Kidney epithelial cell (primary cell): ENCODE measurements around the gene CLK3. TPM values are rescaled to one million over a fixed set of nuclear protein-coding genes. Genes with fewer than 3 reads are reported as not detected.

Experiments
- DNase-seq: peaks from one replicate; pipeline ENCODE4 v3.0.0-alpha.2; 2010; ENCODE audit warnings: low read depth
- H3K27me3 ChIP-seq: 2 replicates; pipeline ENCODE4 v1.6.0; 2011; ENCODE audit warnings: low read length; ENCODE audit not compliant: control insufficient read depth, insufficient read depth
- H3K36me3 ChIP-seq: 2 replicates; pipeline ENCODE4 v1.5.1; 2011; ENCODE audit warnings: low read length; ENCODE audit not compliant: control insufficient read depth, insufficient read depth
- H3K4me3 ChIP-seq: 2 replicates; pipeline ENCODE4 v1.5.1; 2011; ENCODE audit warnings: low read depth, mild to moderate bottlenecking, control low read depth, low read length
- total RNA-seq: library from RNA; depleted of rRNA; stranded (reverse); fragments of >200 nt; gene quantifications from 2 replicates; pipeline ENCODE4 v1.2.3, GENCODE V29; 2015
- TF ChIP-seq, protein P1 (sequence below): IDR thresholded peaks from 2 replicates; pipeline ENCODE4 v1.5.1; 2011; ENCODE audit warnings: mild to moderate bottlenecking, moderate library complexity, low read length, control low read depth, inconsistent platforms; ENCODE audit not compliant: insufficient read depth, poor library complexity, severe bottlenecking

Gene CLK3
- total RNA-seq, 1 donor from 2014 or later: 104 TPM

DNA sequence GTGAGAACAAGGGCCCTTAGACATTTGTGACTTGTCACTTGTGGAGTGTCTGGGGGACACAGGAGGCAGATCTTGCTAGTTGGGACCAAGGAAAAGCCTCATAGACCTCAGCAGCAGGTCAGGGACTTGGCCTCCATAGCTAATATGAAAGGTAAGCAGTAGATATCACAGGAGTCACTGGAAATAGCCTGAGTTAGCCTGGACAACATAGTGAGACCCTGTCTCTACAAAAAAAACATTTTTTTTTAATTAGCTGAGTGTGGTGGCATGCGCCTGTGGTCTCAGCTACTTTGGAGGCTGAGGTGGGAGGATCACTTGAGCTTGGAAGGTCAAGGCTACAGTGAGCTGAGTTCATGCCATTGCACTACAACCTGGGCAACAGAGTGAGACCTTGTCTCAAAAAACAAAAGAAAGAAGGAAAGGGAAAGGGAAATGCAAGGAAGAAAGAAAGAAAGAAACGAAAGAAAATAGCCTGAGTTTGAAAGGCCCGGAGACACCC is 37.1 kb upstream of the CLK3 start:
- no peak overlapping the region for H3K4me3 ChIP-seq
- no peaks in the 10 kb centered on the region for H3K27me3 ChIP-seq
- H3K36me3 ChIP-seq: no peaks in the 10 kb centered on the region
- TF ChIP-seq, protein P1, sequence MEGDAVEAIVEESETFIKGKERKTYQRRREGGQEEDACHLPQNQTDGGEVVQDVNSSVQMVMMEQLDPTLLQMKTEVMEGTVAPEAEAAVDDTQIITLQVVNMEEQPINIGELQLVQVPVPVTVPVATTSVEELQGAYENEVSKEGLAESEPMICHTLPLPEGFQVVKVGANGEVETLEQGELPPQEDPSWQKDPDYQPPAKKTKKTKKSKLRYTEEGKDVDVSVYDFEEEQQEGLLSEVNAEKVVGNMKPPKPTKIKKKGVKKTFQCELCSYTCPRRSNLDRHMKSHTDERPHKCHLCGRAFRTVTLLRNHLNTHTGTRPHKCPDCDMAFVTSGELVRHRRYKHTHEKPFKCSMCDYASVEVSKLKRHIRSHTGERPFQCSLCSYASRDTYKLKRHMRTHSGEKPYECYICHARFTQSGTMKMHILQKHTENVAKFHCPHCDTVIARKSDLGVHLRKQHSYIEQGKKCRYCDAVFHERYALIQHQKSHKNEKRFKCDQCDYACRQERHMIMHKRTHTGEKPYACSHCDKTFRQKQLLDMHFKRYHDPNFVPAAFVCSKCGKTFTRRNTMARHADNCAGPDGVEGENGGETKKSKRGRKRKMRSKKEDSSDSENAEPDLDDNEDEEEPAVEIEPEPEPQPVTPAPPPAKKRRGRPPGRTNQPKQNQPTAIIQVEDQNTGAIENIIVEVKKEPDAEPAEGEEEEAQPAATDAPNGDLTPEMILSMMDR: no peak
- no peak for DNase-seq

DNA sequence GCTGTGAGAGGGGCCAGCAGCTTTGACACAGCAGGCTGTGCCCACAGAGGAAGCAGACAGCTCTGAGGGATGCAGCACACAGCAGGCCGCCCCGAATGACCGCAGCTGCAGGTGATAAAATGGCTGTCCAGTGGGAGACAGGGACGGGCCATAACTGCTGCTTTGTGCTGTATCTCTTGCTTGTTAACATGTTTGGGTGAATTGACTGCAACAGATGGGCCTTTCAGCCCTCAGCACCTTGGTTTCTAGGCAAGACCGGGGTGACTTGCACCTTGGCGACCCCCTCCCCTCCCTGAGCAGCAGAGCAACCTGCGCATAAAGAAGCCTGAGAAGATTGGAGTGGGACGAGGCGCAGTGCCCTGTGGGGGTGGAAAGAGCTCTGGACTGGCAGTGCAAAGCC is 36.6 kb upstream of the CLK3 start:
- Histone ChIP-seq H3K27me3 (no peaks in the 10 kb centered on the region), H3K36me3 (no peaks in the 10 kb centered on the region), H3K4me3 (no peak overlapping the region)
- TF ChIP-seq, protein P1: no peak
- DNase-seq: no peak

DNA sequence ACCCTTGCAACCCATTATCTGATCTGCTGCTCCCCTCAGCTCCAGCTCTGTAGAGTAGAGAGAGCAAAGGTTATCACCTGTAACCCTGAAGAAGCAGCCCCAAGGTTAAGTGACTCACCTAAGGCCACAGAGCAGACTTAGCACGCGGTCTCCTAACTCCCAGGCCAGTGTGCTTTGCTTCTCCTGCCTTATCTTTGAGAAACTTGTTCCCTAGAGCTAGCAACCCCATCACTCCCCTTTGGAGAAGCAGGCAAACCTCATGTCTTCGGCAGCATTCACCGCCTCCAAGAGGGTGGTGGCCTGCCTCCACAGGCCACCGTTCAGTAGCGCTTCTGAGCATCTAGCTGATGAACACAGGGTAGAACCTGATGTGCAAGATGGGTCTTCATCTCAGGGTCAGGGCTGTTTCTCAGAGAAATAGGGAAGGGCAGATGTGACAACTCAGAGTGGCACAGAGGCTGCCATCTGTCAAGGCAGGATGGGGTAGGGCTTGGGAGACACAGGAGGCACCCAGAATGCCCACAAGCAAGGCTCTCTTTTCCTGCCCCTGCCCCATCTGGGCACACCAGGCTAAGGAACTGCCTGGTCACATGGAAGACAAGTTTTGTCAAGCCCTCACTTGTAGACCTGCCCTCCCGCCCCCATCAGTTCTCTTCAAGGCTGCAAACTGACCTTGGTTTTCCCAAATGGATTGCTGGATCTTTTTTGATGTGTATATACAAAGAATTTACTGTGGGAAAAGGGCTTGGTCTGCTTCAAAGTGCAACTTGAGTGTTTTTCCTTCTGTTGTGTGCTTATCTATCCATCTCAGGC is 34.9 kb upstream of the CLK3 start:
- Histone ChIP-seq H3K27me3 (no peaks in the 10 kb centered on the region), H3K36me3 (no peaks in the 10 kb centered on the region), H3K4me3 (no peak overlapping the region)
- DNase-seq: no peak
- TF ChIP-seq, protein P1: no peak

DNA sequence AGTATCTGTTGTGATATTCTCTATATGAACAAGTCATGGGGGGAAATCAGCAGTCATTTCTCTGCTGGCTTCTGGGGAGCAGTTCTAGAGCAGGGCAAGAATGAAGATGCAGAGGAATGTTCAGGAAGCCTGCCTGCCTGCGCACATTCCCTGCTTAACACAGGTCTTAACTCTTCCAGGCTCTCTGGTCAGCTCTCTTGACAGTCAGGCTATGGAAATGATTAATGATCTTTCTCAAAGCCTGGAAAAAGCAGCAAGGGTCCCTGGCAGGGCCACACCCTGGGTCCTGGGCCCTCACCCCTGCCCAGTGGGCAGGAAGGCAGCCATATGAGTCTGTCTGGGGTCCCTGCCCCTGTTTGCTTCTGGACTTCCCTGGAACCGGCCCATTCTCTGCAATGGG is 31.4 kb upstream of the CLK3 start:
- Histone ChIP-seq H3K27me3 (no peaks in the 10 kb centered on the region), H3K36me3 (no peaks in the 10 kb centered on the region), H3K4me3 (no peak overlapping the region)
- DNase-seq: no peak
- TF ChIP-seq, protein P1: no peak

DNA sequence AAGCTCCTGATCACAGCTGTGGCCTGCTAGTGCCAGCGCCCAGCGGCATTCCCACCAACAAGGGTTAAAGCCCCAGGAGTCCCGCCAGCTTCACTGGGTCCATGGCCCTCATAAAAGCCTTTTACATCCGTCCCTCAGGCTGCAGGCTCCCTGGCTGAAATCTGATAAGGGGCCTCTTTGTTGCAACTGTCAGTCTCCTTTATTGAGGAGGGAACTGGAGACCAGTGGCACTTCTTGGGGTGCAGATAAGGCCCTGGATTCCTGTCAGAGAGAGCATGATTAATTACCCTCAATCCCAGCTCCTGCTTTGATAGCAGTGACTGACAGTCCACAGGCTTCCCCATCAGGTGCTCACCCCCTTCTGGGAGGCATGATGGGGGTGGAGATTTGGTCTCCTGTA is 30.9 kb upstream of the CLK3 start:
- DNase-seq: no peak
- Histone ChIP-seq H3K4me3 (no peak overlapping the region), H3K36me3 (no peaks in the 10 kb centered on the region), H3K27me3 (no peaks in the 10 kb centered on the region)
- TF ChIP-seq, protein P1: no peak

DNA sequence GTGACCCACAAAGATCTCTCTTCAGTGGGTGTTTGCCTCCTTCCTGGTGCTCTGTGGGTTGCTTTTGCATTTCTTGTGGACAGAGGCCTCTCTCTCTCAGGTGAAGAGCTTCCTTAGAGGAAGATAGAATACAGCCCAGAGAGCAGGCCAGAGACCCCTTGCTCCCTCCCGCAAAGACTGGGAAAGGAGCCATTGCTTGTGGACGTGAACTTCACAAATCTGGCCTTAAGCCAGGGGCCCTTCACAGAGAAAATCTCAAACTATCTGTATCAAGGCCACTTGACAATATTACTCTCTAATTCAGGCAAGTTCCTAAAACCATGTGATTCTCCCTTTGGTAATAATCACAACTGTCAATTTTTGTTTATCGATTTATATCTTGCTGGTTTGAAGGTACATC is 30.4 kb upstream of the CLK3 start:
- Histone ChIP-seq H3K4me3 (no peak overlapping the region), H3K27me3 (no peaks in the 10 kb centered on the region), H3K36me3 (no peaks in the 10 kb centered on the region)
- no peak for DNase-seq
- TF ChIP-seq, protein P1: no peak
